GM12874 (cell line): ENCODE results near the gene ALDOC.

Experiments
- TF ChIP-seq, protein P1 (sequence below): IDR thresholded peaks from 2 replicates; pipeline ENCODE4 v1.5.1; 2011; ENCODE audit warnings: low read depth, mild to moderate bottlenecking, control low read depth, low read length, moderate library complexity; ENCODE audit not compliant: insufficient read depth

ALDOC gene

GRCh38 chr17:28598389-28598788, 21.7 kb upstream of the ALDOC start:
- TF ChIP-seq, protein P1, sequence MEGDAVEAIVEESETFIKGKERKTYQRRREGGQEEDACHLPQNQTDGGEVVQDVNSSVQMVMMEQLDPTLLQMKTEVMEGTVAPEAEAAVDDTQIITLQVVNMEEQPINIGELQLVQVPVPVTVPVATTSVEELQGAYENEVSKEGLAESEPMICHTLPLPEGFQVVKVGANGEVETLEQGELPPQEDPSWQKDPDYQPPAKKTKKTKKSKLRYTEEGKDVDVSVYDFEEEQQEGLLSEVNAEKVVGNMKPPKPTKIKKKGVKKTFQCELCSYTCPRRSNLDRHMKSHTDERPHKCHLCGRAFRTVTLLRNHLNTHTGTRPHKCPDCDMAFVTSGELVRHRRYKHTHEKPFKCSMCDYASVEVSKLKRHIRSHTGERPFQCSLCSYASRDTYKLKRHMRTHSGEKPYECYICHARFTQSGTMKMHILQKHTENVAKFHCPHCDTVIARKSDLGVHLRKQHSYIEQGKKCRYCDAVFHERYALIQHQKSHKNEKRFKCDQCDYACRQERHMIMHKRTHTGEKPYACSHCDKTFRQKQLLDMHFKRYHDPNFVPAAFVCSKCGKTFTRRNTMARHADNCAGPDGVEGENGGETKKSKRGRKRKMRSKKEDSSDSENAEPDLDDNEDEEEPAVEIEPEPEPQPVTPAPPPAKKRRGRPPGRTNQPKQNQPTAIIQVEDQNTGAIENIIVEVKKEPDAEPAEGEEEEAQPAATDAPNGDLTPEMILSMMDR, result no peak

- TF ChIP-seq, protein P1, result no peak
Observed at GRCh38 chr17:28597606-28598383, 21.1 kb upstream of the ALDOC start.

DNA sequence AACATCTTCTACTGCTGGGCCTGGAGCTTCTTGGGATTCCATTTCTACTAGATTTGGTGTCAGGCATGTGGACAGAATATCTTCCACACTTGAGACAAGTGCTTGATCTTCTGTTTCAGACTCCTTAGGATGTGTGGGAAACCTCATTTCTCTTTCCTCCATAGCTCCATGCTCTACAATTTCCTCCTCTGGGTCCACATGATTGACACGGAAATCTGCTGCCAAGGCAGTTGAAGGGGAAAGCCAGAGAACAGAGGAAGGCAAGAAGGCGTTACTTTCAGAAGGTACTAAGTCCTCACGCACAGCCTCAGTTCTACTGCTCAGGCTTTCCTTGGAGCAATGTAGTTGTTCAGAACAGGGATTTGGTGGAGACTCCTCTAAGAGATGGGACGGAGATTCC, 15.6 kb upstream of the ALDOC start:
- TF ChIP-seq, protein P1, result no peak

DNA sequence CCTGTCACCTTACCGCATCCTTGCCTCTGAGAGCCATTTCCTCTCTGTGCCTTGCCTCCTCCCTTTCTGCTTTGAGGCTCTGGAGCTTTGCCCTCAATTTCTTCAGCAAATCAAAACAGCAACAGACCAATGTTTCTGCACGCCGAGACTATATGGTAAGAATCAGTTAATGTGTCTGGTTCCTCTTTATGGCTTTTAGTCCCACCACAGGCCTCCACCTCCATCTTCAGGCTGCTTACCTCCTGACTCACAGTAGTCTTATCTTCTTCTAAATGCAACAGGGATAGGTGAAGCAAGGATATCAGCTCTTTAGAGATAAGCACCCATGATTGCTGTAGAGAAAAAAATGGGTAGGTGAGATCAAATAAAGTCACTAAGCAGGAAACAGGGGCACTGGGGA, 9.2 kb upstream of the ALDOC start:
- TF ChIP-seq, protein P1, result no peak

DNA sequence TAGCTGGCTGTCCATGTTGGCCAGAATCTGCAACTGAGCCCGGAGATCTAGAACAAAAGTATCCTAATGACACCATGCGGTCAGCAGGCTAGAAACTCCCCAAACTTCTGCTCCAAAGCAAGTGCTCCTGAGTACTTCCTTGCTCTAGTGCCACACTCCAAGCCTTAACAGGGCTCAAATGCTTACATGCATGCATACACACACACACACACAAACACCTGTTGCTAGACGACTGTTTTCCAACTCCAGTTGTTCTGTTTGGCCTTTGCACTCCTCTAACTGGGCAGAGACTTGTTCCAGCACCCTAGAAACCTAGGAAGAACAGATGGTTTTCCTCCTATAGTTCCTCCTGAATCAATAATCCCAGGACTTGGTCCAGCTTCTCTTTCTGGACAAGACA, 7.7 kb upstream of the ALDOC start:
- TF ChIP-seq, protein P1, result no peak

- TF ChIP-seq, protein P1, result no peak
Observed at GRCh38 chr17:28582513-28582912, 5.8 kb upstream of the ALDOC start.

DNA sequence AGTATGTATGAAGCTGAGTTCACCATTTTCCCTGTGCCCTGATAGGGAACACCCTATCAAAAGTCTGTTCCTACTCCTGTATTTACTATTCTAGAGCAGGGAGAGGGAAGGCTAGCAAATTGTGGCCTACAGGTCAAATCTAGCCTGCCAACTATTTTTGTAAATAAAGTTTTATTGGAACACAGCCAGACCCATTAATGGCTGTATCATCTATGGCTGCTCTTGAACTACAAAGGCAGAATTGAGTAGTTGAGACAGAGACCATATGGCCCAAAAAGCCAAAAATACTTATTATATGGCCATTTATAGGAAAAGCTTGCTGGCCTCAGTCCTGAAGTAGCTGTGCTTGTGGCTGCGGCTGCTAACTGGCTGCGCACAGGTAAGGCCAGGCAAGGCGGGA, 4.3 kb upstream of the ALDOC start:
- TF ChIP-seq, protein P1, result no peak

DNA sequence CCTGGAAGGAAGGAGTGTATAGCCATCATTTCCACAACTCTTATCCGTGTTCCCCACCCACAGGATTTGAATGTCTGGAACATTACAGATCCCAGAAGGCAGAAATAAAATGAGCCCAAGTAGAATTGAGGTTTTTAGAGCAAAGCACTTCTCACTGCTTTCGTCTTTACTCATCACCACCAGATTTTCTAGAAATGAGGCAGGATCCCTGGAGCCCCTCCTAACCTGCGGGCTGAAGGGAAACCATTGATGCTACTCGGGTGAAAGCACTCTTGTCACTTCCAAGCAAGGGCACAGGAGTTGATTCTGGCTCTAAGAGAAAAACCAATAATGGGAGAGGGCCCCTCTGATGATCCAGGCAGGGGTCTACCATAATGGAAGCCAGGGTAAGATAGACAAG, 2.8 kb upstream of the ALDOC start:
- TF ChIP-seq, protein P1, result no peak
